ENCODE results near the gene JAKMIP3.

JAKMIP3 gene

GRCh38 chr10:132044803-132045202, 20.9 kb upstream of the JAKMIP3 start:
- no peak for DNase-seq

GRCh38 chr10:132045324-132045723, 20.4 kb upstream of the JAKMIP3 start:
- DNase-seq, result no peak

- DNase-seq, result no peak
Observed at GRCh38 chr10:132047575-132048293, 18.0 kb upstream of the JAKMIP3 start.

DNA sequence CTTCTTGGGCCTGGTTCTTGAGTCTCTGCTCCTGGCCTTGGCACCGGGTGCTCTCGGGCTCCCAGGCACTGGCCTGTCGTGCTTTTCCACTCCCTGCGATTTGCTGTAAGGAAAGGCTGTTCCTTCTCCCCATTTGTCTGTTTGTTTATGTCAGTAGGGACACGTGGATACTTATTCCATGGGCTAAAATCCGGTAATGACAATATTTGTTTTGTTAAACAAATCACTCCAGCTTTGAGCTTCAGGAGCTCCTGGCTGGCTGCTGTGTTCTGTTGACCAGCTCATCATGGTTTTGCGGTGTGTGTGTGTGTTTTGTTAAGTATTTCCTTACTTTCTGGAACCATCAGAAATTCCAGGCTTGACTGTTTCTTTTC, 17.5 kb upstream of the JAKMIP3 start:
- DNase-seq, result no peak

DNA sequence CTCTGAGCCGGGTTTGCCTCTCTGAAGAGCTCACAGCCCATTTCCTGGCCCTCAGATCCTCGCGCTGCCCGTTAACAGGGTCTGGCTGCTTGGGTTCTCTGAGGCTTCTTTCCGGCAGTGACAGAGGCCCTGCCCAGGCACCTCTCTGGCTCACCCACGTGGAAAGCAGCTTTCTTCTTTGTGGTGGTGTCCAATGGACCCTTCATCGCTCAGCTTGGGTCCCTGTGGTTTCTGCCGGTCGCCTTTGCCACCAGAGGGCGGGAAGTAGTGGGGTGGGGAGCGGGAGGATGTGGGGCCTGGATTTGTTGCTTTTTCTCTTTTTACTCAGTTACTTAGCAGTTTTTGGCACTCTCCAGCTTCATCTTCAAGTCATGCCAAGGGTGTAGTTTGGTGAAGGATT, 15.6 kb upstream of the JAKMIP3 start:
- DNase-seq, result no peak

- no peak for DNase-seq
Observed at GRCh38 chr10:132052124-132052523, 13.6 kb upstream of the JAKMIP3 start.

GRCh38 chr10:132054564-132054963, 11.2 kb upstream of the JAKMIP3 start:
- DNase-seq, result no peak

DNA sequence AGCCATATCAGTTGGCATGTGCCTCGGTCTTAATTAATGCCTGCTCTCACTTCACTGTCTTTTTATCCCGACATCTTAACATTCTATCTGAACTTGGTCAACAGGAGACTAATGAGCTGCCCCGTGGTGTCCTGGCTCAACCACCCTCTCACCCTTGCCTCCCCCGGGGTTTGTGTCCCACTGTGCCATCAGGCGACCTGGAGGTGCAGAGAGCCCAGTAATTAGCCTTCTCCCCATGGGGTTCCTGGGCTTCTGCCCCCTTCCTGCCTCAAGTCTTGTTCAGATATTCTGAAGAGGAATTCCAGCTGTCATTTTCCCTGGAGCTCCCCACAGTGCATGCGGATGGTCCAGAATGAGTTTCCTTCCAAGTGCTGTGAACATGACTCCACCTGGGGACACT, 10.1 kb upstream of the JAKMIP3 start:
- no peak for DNase-seq

DNA sequence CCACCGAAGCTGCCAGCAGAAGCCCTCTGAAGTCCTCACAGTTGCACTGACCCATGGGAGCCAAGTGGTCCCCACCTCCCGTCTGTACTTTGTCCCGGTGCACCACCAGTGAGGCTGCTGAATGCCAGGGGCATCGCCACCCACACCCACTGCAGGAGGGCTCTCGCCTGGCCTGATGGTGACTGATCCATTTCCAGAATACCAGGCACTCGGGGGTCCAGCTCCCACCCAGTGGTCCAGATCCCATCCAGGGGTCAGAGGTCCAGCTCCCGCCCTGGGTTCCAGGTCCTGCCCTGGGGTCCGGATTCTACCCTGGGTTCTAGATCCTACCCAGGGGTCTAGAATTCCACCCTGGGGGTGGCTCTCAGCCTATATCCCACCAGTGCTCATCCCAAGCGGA, 9.1 kb upstream of the JAKMIP3 start:
- DNase-seq, result no peak

DNA sequence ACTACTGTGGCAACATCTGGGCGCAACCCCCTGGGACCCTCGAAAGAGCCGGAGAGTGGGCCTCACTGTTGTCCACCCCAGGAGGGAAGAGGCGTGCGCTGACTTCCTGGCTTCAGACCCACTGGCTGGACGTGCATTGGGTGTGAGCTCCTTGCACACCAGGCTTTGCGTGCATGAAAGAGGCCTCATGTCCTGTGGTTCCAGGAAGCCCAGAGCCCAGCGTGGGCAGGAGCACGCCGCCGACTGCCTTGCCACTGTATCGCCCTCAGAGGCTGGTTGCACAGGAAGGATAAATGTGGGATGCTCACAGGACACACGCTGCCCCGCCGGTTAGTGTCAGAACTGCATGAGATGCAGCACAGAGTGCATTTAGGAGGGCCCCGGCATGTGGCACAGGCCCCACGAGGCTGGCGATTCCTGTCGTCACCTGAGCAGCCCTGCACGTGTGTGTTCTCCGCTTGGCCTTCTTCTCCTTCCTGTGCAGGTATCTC, 8.5 kb upstream of the JAKMIP3 start:
- no peak for DNase-seq

GRCh38 chr10:132058111-132058745, 7.5 kb upstream of the JAKMIP3 start:
- DNase-seq, result no peak

GRCh38 chr10:132058793-132059759, 6.7 kb upstream of the JAKMIP3 start:
- no peak for DNase-seq

GRCh38 chr10:132059760-132060508, 5.8 kb upstream of the JAKMIP3 start:
- no peak for DNase-seq

- no peak for DNase-seq
Observed at GRCh38 chr10:132061030-132061429, 4.7 kb upstream of the JAKMIP3 start.

- DNase-seq, result no peak
Observed at GRCh38 chr10:132061465-132061864, 4.3 kb upstream of the JAKMIP3 start.

- DNase-seq, result no peak
Observed at GRCh38 chr10:132062116-132062515, 3.6 kb upstream of the JAKMIP3 start.

DNA sequence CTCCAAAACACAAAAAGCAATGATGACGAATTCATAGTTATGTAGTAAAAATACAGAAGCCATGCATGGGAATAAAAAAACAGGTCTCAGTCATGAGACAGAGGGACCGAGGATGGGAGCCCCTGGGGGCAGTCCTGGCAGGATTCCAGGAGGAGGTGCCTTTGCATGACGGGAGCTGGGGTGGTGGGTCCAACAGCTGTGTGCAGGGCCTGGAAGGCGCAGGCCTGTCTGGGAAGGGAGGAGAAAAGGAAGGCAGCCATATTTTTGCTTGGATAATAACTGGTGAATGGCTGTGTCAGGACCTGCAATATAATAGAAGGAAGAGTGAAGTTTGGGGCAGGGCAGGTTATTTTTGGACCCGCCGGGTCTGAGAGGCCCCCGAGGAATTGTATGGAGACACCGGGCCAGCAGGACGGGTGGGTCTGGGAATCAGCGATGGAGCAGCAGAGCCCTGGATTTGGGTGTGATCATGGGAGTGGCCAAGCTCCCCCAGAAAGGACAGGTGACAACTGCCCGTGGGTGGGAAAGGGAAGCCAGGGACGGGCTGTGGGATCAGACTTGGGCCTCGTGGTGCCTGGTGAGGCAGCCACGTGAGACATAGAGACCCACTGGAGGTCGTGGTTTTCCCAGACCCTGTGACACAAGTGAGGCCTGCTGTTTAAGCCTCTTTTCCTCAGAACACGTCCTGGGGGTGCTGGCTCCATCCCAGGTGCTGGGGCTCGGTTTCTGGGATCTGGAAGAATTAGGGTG, 2.9 kb upstream of the JAKMIP3 start:
- DNase-seq, result no peak

- no peak for DNase-seq
Observed at GRCh38 chr10:132063432-132063831, 2.3 kb upstream of the JAKMIP3 start.

DNA sequence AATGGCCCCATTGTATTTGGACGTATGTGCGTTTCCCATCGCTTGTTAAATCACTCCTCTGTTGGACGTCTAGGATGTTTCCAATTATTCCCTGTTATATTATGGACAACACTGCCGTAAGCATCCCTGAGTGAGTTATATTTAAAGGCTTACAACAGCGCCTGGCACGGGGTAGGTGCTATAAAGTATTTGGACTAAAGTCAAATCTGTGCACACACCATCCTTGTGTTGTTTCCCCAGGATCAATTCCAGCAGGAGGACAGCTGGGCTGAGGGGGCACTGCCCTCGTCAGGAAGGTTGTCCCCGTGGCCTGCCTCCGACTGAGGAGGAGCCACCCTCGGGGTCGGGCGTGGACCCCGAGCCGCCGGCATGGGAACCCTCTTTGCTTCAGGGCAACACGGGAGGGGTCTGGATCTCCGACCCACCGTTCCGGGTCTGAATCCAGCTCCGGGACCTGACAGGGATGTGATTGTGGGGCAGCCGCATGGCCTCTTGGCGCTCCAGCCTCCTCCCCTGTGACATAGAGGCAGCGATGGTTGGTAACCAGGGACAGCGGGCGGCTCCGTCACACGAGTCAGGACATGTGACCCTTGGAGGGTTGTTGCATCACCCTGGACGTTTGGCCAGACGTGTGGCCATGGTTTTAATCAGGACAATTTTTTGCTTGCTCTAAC, 1.5 kb upstream of the JAKMIP3 start:
- no peak for DNase-seq

- no peak for DNase-seq
Observed at GRCh38 chr10:132064771-132065437, 842 bp upstream of the JAKMIP3 start.

DNA sequence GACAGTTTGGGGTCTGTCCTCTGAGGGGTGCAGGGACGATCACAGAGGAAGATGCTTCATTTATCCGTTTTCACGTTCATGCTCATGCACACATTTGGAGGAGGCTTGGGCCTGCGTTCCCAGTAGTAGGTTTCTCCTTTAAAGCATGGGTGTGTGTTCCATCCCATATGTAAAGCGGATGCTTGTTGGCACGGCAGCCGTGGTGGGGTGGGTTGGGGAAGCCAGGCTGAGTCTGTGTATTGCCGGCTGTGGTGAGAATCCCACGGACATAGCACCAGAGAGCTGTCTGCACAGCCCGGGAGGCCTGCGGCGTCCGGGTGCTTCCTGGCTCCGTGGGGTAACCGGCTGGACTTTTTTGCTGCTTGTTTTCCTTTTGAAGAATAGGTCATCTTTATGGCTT, 440 bp downstream of the JAKMIP3 start:
- no peak for DNase-seq
